ENCODE measurements around the gene NUDT22.
"Not testable (repeated sequence)": the region's sequence is repeated elsewhere in the genome, so short reads cannot be mapped to it uniquely, and the experiment has no call there.

NUDT22 gene

GRCh38 chr11:64241491-64242374 lies 15.7 kb downstream of the NUDT22 start:
- DNase-seq (ENCODE audit: low read depth in 1 of 2, low spot score in 1 of 2) = no peak

- no peak for DNase-seq (ENCODE audit: low read depth in 1 of 2, low spot score in 1 of 2)
These were observed 17.3 kb downstream of the NUDT22 start for GRCh38 chr11:64243236-64243854.

- DNase-seq (ENCODE audit: low read depth in 1 of 2, low spot score in 1 of 2) = no peak
These were observed 18.0 kb downstream of the NUDT22 start for GRCh38 chr11:64244107-64244506.

- DNase-seq (ENCODE audit: low read depth in 1 of 2, low spot score in 1 of 2) = no peak
These were observed 18.9 kb downstream of the NUDT22 start for GRCh38 chr11:64244966-64245365.

GRCh38 chr11:64245401-64245796 lies 19.3 kb downstream of the NUDT22 start:
- DNase-seq (ENCODE audit: low read depth in 1 of 2, low spot score in 1 of 2) = no peak

GRCh38 chr11:64245797-64246620 lies 19.9 kb downstream of the NUDT22 start:
- peak; percentile 56 to 76 for DNase-seq (ENCODE audit: low read depth in 1 of 2, low spot score in 1 of 2)

- DNase-seq (ENCODE audit: low read depth in 1 of 2, low spot score in 1 of 2) = not testable (repeated sequence)
These were observed 20.5 kb downstream of the NUDT22 start for GRCh38 chr11:64246621-64246870.

GRCh38 chr11:64246871-64247728 lies 21.0 kb downstream of the NUDT22 start, which contains the start of gene PPP1R14B:
Gene PPP1R14B (minus strand): TSS chr11:64246943. CDS start chr11:64246673, 270 bp downstream.
- peak; percentile 56 to 77 for DNase-seq (ENCODE audit: low read depth in 1 of 2, low spot score in 1 of 2)

- no peak for DNase-seq (ENCODE audit: low read depth in 1 of 2, low spot score in 1 of 2)
These were observed 21.9 kb downstream of the NUDT22 start for GRCh38 chr11:64247729-64248531.

- DNase-seq (ENCODE audit: low read depth in 1 of 2, low spot score in 1 of 2) = no peak
These were observed 22.5 kb downstream of the NUDT22 start for GRCh38 chr11:64248578-64248977.

GRCh38 chr11:64249038-64249437 lies 23.0 kb downstream of the NUDT22 start:
- no peak for DNase-seq (ENCODE audit: low read depth in 1 of 2, low spot score in 1 of 2)

GRCh38 chr11:64249563-64250414 lies 23.7 kb downstream of the NUDT22 start:
- no peak for DNase-seq (ENCODE audit: low read depth in 1 of 2, low spot score in 1 of 2)

GRCh38 chr11:64250415-64251015 lies 24.4 kb downstream of the NUDT22 start:
- DNase-seq (ENCODE audit: low read depth in 1 of 2, low spot score in 1 of 2) = no peak

GRCh38 chr11:64251016-64251752 lies 25.1 kb downstream of the NUDT22 start, which contains the start of gene PLCB3:
Gene PLCB3 (plus strand): TSS chr11:64251530. CDS start chr11:64251650, 120 bp downstream.
- DNase-seq (ENCODE audit: low read depth in 1 of 2, low spot score in 1 of 2) = peak; percentile 60 to 62

- no peak for DNase-seq (ENCODE audit: low read depth in 1 of 2, low spot score in 1 of 2)
These were observed 25.6 kb downstream of the NUDT22 start for GRCh38 chr11:64251753-64252002.

- no peak for DNase-seq (ENCODE audit: low read depth in 1 of 2, low spot score in 1 of 2)
These were observed 26.2 kb downstream of the NUDT22 start for GRCh38 chr11:64252003-64252872.

- no peak for DNase-seq (ENCODE audit: low read depth in 1 of 2, low spot score in 1 of 2)
These were observed 27.0 kb downstream of the NUDT22 start for GRCh38 chr11:64253043-64253442.
